HepG2 (cell line): Measurements from ENCODE around the gene TNFAIP1. TPM values are rescaled to one million over a fixed set of nuclear protein-coding genes. Genes with fewer than 3 reads are reported as not detected.

Experiments
- ATAC-seq: fragments of 200-7000 bp; cut with Tn5 transposase; 3 replicates; pipeline ENCODE4 v1.9.1; 2020; ENCODE audit warnings: mild to moderate bottlenecking, moderate library complexity
- BruUV-seq: library from RNA; stranded (reverse); fragments of 400-500 nt; replicated peaks from 2 replicates; lab custom pipeline; 2021; lab: Mats Ljungman, UMichigan
- CTCF ChIA-PET: fragments of 300-600 bp; formaldehyde crosslinking; extraction: SDS; loops from one replicate; lab custom pipeline; 2021; ENCODE audit warnings: low total read pairs, inconsistent platforms, low intra/inter-chr PET ratio; lab: Yijun Ruan, JAX
- POLR2A ChIA-PET: fragments of 350-600 bp; sonication (Branson Sonifier 250); formaldehyde crosslinking; loops from one replicate; lab custom pipeline; 2020; ENCODE audit warnings: antibody characterized with exemption, inconsistent platforms; lab: Yijun Ruan, JAX
- DNase-seq: peaks from one replicate; pipeline ENCODE4 v3.0.0-alpha.2; 2015; ENCODE audit warnings: low spot score
- FAIRE-seq: peaks from 3 replicates; lab custom pipeline; 2011; peaks lifted over from hg19 to GRCh38; lab: Jason Lieb, UNC
- H2AFZ ChIP-seq: one replicate; pipeline ENCODE4 v1.6.1; 2011; ENCODE audit warnings: low read length, inconsistent platforms
- H3K27ac ChIP-seq: fragments of 300-600 bp; 3 replicates; pipeline ENCODE4 v1.8.0; 2011; ENCODE audit warnings: mixed run types, mild to moderate bottlenecking, mixed read lengths, low read length, inconsistent platforms; ENCODE audit not compliant: insufficient read depth; ENCODE audit errors: extremely low read length
- H3K27me3 ChIP-seq, 2 experiments: fragments of 200-600 bp in 1 of 2; 2 replicates in 1 of 2; 3 replicates in 1 of 2; pipeline versions ENCODE4 v1.6.0 to v1.8.0; 2011; ENCODE audit warnings: low read length in 2 of 2, mild to moderate bottlenecking in 2 of 2, moderate library complexity in 2 of 2, inconsistent platforms in 1 of 2; ENCODE audit not compliant: insufficient read depth in 2 of 2, control insufficient read depth in 1 of 2
- H3K36me3 ChIP-seq, 2 experiments: fragments of 200-600 bp in 1 of 2; replicated peaks in 1 of 2; 2 replicates in 1 of 2; 3 replicates in 1 of 2; pipeline versions ENCODE4 v1.5.1 to v1.8.0; 2011; ENCODE audit warnings: low read length in 2 of 2, inconsistent platforms in 1 of 2; ENCODE audit not compliant: insufficient read depth in 2 of 2, control insufficient read depth in 1 of 2
- H3K4me1 ChIP-seq: 2 replicates; pipeline ENCODE4 v1.5.1; 2012; ENCODE audit warnings: low read length, inconsistent platforms; ENCODE audit not compliant: insufficient read depth
- H3K4me2 ChIP-seq: 2 replicates; pipeline ENCODE4 v1.6.0; 2011; ENCODE audit warnings: low read depth, low read length, inconsistent platforms
- H3K4me3 ChIP-seq, 3 experiments: fragments of 200-600 bp in 1 of 3; sonication (generic), shearing (Covaris generic) in 1 of 3; replicated peaks in 1 of 3; 2 replicates each; pipeline ENCODE4 v1.5.1; 2011 to 2016; ENCODE audit warnings: low read length in 3 of 3, inconsistent platforms in 2 of 3, low read depth in 2 of 3, mild to moderate bottlenecking in 2 of 3, control low read depth in 1 of 3, mixed read lengths in 1 of 3; ENCODE audit not compliant: insufficient read depth in 1 of 3
- H3K79me2 ChIP-seq: one replicate; pipeline ENCODE4 v1.6.1; 2011; ENCODE audit warnings: low read length, inconsistent platforms; ENCODE audit not compliant: insufficient read depth
- H3K9ac ChIP-seq: 2 replicates; pipeline ENCODE4 v1.6.0; 2011; ENCODE audit warnings: mild to moderate bottlenecking, low read depth, low read length, inconsistent platforms; ENCODE audit not compliant: insufficient read depth
- H3K9me3 ChIP-seq: 2 replicates; pipeline ENCODE4 v1.5.1; 2012; ENCODE audit warnings: mild to moderate bottlenecking, low read length
- H4K20me1 ChIP-seq: 2 replicates; pipeline ENCODE4 v1.6.0; 2011; ENCODE audit warnings: inconsistent platforms, mild to moderate bottlenecking, low read length, moderate library complexity; ENCODE audit not compliant: insufficient read depth
- ARHGAP35 ChIP-seq: sonication (generic); formaldehyde crosslinking; IDR thresholded peaks from 2 replicates; pipeline ENCODE4 v1.9.0; 2022; ENCODE audit warnings: mild to moderate bottlenecking, inconsistent platforms, moderate library complexity, missing genetic modification reagents, borderline replicate concordance
- ATRX ChIP-seq: sonication (generic); formaldehyde crosslinking; IDR thresholded peaks from 2 replicates; pipeline ENCODE4 v1.4.0; 2020; ENCODE audit warnings: missing genetic modification reagents, borderline replicate concordance
- CEBPB ChIP-seq: IDR thresholded peaks from 2 replicates; pipeline ENCODE4 v1.6.1; 2011; ENCODE audit warnings: low read depth, low read length, improper control_type of control experiment, borderline replicate concordance
- CEBPG ChIP-seq: IDR thresholded peaks from 2 replicates; pipeline ENCODE4 v1.6.1; 2016
- DMAP1 ChIP-seq: IDR thresholded peaks from 2 replicates; pipeline ENCODE4 v1.6.1; 2016
- GATAD2A ChIP-seq: IDR thresholded peaks from 2 replicates; pipeline ENCODE4 v1.6.1; 2016
- LCORL ChIP-seq, 2 experiments: fragments of 450-650 bp in 1 of 2; sonication (generic) in 1 of 2; formaldehyde crosslinking in 1 of 2; IDR thresholded peaks; 2 replicates each; pipeline versions ENCODE4 v1.5.0 to v1.6.1; 2017 to 2020; ENCODE audit warnings: antibody characterized with exemption in 1 of 2, missing genetic modification reagents in 1 of 2
- PAX8 ChIP-seq: sonication (generic); formaldehyde crosslinking; IDR thresholded peaks from 2 replicates; pipeline ENCODE4 v1.8.0; 2022; ENCODE audit warnings: mild to moderate bottlenecking, missing genetic modification reagents, borderline replicate concordance
- PHF8 ChIP-seq: sonication (generic); formaldehyde crosslinking; IDR thresholded peaks from 2 replicates; pipeline ENCODE4 v1.5.0; 2020; ENCODE audit warnings: missing genetic modification reagents
- PITX1 ChIP-seq: sonication (generic); formaldehyde crosslinking; IDR thresholded peaks from 2 replicates; pipeline ENCODE4 v1.5.1; 2020; ENCODE audit warnings: mild to moderate bottlenecking, missing genetic modification reagents
- PPARG ChIP-seq: conservative IDR thresholded peaks from 2 replicates; pipeline ENCODE4 v1.6.1; 2016; ENCODE audit warnings: missing biosample characterization, missing genetic modification reagents
- RNF2 ChIP-seq: fragments of 450-650 bp; conservative IDR thresholded peaks from 2 replicates; pipeline ENCODE4 v1.6.1; 2016; ENCODE audit warnings: low read depth
- SOX5 ChIP-seq: IDR thresholded peaks from 2 replicates; pipeline ENCODE4 v1.6.1; 2016; ENCODE audit warnings: borderline replicate concordance
- THAP11 ChIP-seq: IDR thresholded peaks from 2 replicates; pipeline ENCODE4 v1.6.1; 2016; ENCODE audit warnings: missing biosample characterization, missing genetic modification reagents
- ZNF326 ChIP-seq: sonication (generic); formaldehyde crosslinking; IDR thresholded peaks from 2 replicates; pipeline ENCODE4 v1.4.0; 2020; ENCODE audit warnings: missing genetic modification reagents, borderline replicate concordance
- ZNF562 ChIP-seq: sonication (generic); formaldehyde crosslinking; IDR thresholded peaks from 2 replicates; pipeline ENCODE4 v1.8.0; 2022; ENCODE audit warnings: missing genetic modification reagents, borderline replicate concordance
- ZNF761 ChIP-seq: sonication (generic); formaldehyde crosslinking; conservative IDR thresholded peaks from 2 replicates; pipeline ENCODE4 v1.4.0; 2020; ENCODE audit warnings: mild to moderate bottlenecking, missing genetic modification reagents
- ZNF772 ChIP-seq: sonication (generic); formaldehyde crosslinking; IDR thresholded peaks from 2 replicates; pipeline ENCODE4 v1.5.0; 2020; ENCODE audit warnings: mild to moderate bottlenecking, missing genetic modification reagents
- WGBS: methylation state at CpG from one replicate; pipeline ENCODE4 v1.1.6; 2017; ENCODE audit warnings: low lambda C conversion rate; 5-methylcytosine and 5-hydroxymethylcytosine counted together
- in situ Hi-C: cut with HindIII; loops from 2 replicates; pipeline ENCODE4 v1.10.0; 2017; ENCODE audit warnings: low pct_unique_long_range_greater_than_20kb; ENCODE audit not compliant: extremely low pct_ligation_motif_present
- intact Hi-C: fragments of 100-400 bp; cut with micrococcal nuclease; formaldehyde crosslinking; loops from one replicate; pipeline ENCODE4 v1.10.0; 2022; ENCODE audit not compliant: unreplicated experiment
- polyA plus RNA-seq, 8 experiments: library from polyadenylated mRNA; depleted of rRNA in 3 of 8; stranded (reverse) in 7 of 8; unstranded in 1 of 8; fragments of >200 nt; fragmentation: Illumina TruSeq in 4 of 8; extraction: Trizol in 4 of 8; gene quantifications; 2 replicates each; pipeline versions ENCODE4 v1.2.1 to v1.2.3, GENCODE V29; 2011 to 2016; ENCODE audit warnings: low read depth in 4 of 8, missing spikeins in 1 of 8, mixed read lengths in 1 of 8; ENCODE audit not compliant: insufficient read depth in 1 of 8
- total RNA-seq, 5 experiments: library from RNA; depleted of rRNA; stranded (reverse); fragments of >200 nt; fragmentation: Illumina TruSeq; extraction: Trizol; gene quantifications; 2 replicates each; pipeline ENCODE4 v1.2.3, GENCODE V29; 2016; ENCODE audit warnings: low read depth in 1 of 5
- TF ChIP-seq, protein P1 (sequence below), 2 experiments: sonication (generic) in 1 of 2; formaldehyde crosslinking in 1 of 2; IDR thresholded peaks; 2 replicates each; pipeline versions ENCODE4 v1.4.0 to v1.6.1; 2016 to 2020; ENCODE audit warnings: borderline replicate concordance in 1 of 2, low read depth in 1 of 2, mild to moderate bottlenecking in 1 of 2, missing genetic modification reagents in 1 of 2

Gene TNFAIP1
- total and polyA plus RNA-seq, 2 of the 13 experiments (the other 11 are each of a cell fraction or from before 2014, with no cell fraction given) = 17.5 to 40.6 TPM

DNA sequence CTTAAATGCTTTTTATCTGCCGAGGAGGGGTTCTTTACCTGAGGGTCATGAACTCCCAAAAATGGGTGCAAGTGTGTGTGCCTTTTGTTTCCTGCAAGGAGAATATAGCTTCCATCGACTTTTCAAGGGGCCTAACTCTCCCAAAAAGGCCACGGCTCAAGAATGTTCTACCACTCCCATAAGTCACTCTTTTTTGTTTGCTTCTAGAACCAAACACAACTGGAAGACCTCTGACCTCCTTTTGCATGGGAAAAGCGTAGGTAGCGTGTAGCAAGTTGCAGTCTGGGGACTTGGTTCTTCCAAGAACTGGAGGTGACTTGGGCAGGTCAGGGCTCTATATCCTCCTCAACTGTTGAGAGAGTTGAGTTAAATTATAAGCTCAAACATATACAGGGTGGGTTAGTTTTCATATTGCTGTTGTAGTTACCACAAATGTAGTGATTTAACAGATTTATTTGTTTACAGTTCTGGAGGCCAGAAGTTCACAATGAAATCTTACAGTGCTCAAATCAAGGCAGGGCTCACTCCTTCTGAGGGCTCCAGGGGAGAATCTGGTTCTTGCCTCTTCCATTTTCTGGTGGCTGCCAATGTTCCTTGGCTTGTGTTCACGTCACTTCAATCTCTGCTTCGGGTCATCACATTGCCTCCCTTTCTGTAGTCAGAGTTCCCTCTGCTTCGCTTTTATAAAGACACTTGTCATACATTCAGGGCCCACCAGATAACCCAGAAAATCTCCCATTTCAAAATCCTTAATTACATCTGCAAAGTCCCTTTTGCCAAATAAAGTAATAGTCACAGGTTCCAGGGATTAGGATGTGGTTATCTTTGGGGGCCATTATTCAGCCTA lies 15.1 kb upstream of the TNFAIP1 start (continued):
- TF ChIP-seq LCORL (IDR thresholded peaks at IDR 0.05) = no peak
- TF ChIP-seq LCORL (CRISPR knock-in tag; IDR thresholded peaks at IDR 0.05) = no peak
- TF ChIP-seq PPARG (CRISPR knock-in tag) = 0 out of 2 replicates have a peak, but pooled peaks have one; percentile 40
- TF ChIP-seq PITX1 (CRISPR knock-in tag) = no peak
- no peak for TF ChIP-seq ATRX (CRISPR knock-in tag)
- TF ChIP-seq PAX8 (CRISPR knock-in tag) = no peak
- no peak for TF ChIP-seq RNF2

DNA sequence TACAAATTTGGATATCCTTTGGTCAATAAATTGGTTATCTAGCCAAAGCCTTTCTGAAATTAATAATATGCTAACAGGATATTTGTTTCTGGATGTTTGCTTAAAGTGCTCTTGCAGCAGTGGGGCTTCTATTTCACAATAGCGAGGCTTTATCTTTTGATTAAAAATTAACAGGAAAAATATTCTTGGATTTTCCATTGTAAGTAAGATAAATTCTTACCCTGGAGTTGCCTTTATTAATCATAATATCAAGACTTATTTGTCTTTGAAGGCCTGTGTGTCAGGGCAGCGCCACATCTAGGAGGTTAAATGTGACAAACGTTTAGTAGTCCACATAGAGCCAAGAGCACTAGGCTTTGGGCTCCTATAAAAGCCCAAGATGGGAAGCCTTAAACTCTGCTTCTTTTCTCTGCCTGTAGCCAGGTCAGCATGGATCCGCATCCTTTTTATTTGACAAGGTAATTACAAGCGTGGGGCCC lies 11.3 kb upstream of the TNFAIP1 start:
- DNase-seq (no peak), FAIRE-seq (no peak)
- 69% methylated on average over 5 of the region's 5 CpGs for WGBS
- Histone ChIP-seq H3K9me3 (no peaks in the 10 kb centered on the region), H3K4me1 (peaks cover 78% of the 10 kb centered on the region), H4K20me1 (peaks cover 5% of the 10 kb centered on the region; the same call in 1 of the 2 replicates), H2AFZ (no peak overlapping the region), H3K36me3 (peaks cover 9 to 39% of the 10 kb centered on the region in 2 experiments)
- CTCF ChIA-PET = no interaction called here
- TF ChIP-seq THAP11 (CRISPR knock-in tag) (no peak), ARHGAP35 (CRISPR knock-in tag) (no peak), ZNF326 (CRISPR knock-in tag) (no peak), DMAP1 (CRISPR knock-in tag) (no peak), SOX5 (no peak), PHF8 (CRISPR knock-in tag) (no peak), CEBPG (CRISPR knock-in tag) (0 out of 2 replicates have a peak, but pooled peaks have one; percentile 39), CEBPB (peak; percentile 75), ZNF761 (CRISPR knock-in tag) (no peak), GATAD2A (CRISPR knock-in tag) (0 out of 2 replicates have a peak, but pooled peaks have one; percentile 14), ZNF772 (CRISPR knock-in tag) (no peak), ZNF562 (CRISPR knock-in tag) (no peak)
- TF ChIP-seq, protein P1, sequence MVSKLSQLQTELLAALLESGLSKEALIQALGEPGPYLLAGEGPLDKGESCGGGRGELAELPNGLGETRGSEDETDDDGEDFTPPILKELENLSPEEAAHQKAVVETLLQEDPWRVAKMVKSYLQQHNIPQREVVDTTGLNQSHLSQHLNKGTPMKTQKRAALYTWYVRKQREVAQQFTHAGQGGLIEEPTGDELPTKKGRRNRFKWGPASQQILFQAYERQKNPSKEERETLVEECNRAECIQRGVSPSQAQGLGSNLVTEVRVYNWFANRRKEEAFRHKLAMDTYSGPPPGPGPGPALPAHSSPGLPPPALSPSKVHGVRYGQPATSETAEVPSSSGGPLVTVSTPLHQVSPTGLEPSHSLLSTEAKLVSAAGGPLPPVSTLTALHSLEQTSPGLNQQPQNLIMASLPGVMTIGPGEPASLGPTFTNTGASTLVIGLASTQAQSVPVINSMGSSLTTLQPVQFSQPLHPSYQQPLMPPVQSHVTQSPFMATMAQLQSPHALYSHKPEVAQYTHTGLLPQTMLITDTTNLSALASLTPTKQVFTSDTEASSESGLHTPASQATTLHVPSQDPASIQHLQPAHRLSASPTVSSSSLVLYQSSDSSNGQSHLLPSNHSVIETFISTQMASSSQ (IDR thresholded peaks at IDR 0.05; ENCODE audit: low read depth) = peak; percentile 41; the same call in 1 of the 2 replicates
- TF ChIP-seq, protein P1 (CRISPR knock-in tag; IDR thresholded peaks at IDR 0.05; ENCODE audit: borderline replicate concordance) = no peak
- TF ChIP-seq, all 625 proteins: peak for 4
- Histone ChIP-seq H3K4me2 (peak overlapping the region; percentile 21), H3K9ac (no peak overlapping the region), H3K79me2 (peaks cover 70% of the 10 kb centered on the region), H3K27me3 (no peaks in the 10 kb centered on the region), H3K27ac (peak overlapping the region; percentile 7), H3K4me3 (no peak overlapping the region)
- in situ Hi-C loops = loop anchor here (25.0 kb wide), 1 partner anchor 287 kb away; the partner anchor contains the start of gene NLK
- no peak for ATAC-seq
- POLR2A ChIA-PET = no interaction called here
- intact Hi-C loops = no loop called here
- no TSS peak for BruUV-seq
